ENCODE data around the gene FIGNL1.
"Not testable (repeated sequence)": the region's sequence is repeated elsewhere in the genome, so short reads cannot be mapped to it uniquely, and the experiment has no call there.

DNA sequence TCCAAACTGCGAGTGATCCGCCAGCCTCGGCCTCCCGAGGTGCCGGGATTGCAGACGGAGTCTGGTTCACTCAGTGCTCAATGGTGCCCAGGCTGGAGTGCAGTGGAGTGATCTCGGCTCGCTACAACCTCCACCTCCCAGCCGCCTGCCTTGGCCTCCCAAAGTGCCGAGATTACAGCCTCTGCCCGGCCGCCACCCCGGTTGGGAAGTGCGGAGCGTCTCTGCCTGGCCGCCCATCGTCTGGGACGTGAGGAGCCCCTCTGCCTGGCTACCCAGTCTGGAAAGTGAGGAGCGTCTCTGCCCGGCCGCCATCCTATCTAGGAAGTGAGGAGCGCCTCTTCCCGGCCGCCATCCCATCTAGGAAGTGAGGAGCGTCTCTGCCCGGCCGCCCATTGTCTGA lies 9.0 kb upstream of the FIGNL1 start:
- not testable (repeated sequence) for TF ChIP-seq FOXM1 (IDR thresholded peaks at IDR 0.05; ENCODE audit: borderline replicate concordance); FOXA1 (IDR thresholded peaks at IDR 0.05); BHLHE40 (IDR thresholded peaks at IDR 0.05; ENCODE audit: borderline replicate concordance); ELF4 (IDR thresholded peaks at IDR 0.05); HDGF (IDR thresholded peaks at IDR 0.05; ENCODE audit: borderline replicate concordance); LEF1 (IDR thresholded peaks at IDR 0.05; ENCODE audit: borderline replicate concordance); TARDBP (IDR thresholded peaks at IDR 0.05); FOXK2 (IDR thresholded peaks at IDR 0.05); SP1 (IDR thresholded peaks at IDR 0.05)
- TF ChIP-seq, protein P1, sequence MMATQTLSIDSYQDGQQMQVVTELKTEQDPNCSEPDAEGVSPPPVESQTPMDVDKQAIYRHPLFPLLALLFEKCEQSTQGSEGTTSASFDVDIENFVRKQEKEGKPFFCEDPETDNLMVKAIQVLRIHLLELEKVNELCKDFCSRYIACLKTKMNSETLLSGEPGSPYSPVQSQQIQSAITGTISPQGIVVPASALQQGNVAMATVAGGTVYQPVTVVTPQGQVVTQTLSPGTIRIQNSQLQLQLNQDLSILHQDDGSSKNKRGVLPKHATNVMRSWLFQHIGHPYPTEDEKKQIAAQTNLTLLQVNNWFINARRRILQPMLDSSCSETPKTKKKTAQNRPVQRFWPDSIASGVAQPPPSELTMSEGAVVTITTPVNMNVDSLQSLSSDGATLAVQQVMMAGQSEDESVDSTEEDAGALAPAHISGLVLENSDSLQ (IDR thresholded peaks at IDR 0.05) = not testable (repeated sequence)
